Suprapubic skin (tissue), 3 donors: ENCODE results near the gene LRFN2.

Source experiments
- CTCF ChIP-seq, 2 donors: fragments of 200-600 bp in 1 of 2; fragments of 450-650 bp in 1 of 2; sonication (generic) in 1 of 2; IDR thresholded peaks; one replicate each; pipeline ENCODE4 v1.5.1; 2016 to 2019; ENCODE audit warnings: antibody characterized with exemption in 2 of 2, mild to moderate bottlenecking in 1 of 2, moderate library complexity in 1 of 2
- EP300 ChIP-seq: sonication (generic); formaldehyde crosslinking; IDR thresholded peaks from one replicate; pipeline ENCODE4 v1.6.1; 2017; ENCODE audit warnings: antibody characterized with exemption
- POLR2A ChIP-seq, 2 donors: fragments of 450-650 bp; IDR thresholded peaks; one replicate each; pipeline ENCODE4 v1.6.1; 2017; ENCODE audit warnings: antibody characterized with exemption in 2 of 2, mild to moderate bottlenecking in 2 of 2, moderate library complexity in 2 of 2

- no peak for TF ChIP-seq CTCF (IDR thresholded peaks at IDR 0.05)
- no peak for TF ChIP-seq POLR2A (IDR thresholded peaks at IDR 0.05)
- TF ChIP-seq EP300, result no peak
Observed at GRCh38 chr6:40466986-40467539, 120.1 kb downstream of the LRFN2 start.
